Keratinocyte (primary cell): ENCODE results near the gene ADAMTS7. TPM values are rescaled to one million over a fixed set of nuclear protein-coding genes. Genes with fewer than 3 reads are reported as not detected.
"Not testable (repeated sequence)": the region's sequence is repeated elsewhere in the genome, so short reads cannot be mapped to it uniquely, and the experiment has no call there.

Source experiments
- DNase-seq: peaks from one replicate; pipeline ENCODE4 v3.0.0-alpha.2; 2011; ENCODE audit warnings: low read depth, missing footprints, low spot score
- FAIRE-seq: peaks from 2 replicates; lab custom pipeline; 2011; peaks lifted over from hg19 to GRCh38; lab: Jason Lieb, UNC
- H2AFZ ChIP-seq: 2 replicates; pipeline ENCODE4 v1.6.0; 2012; ENCODE audit warnings: low read length, control low read depth, inconsistent platforms; ENCODE audit not compliant: control insufficient read depth
- H3K27ac ChIP-seq: 2 replicates; pipeline ENCODE4 v1.5.1; 2011; ENCODE audit warnings: low read length; ENCODE audit not compliant: control insufficient read depth, insufficient read depth
- H3K27me3 ChIP-seq: 3 replicates; pipeline ENCODE4 v1.6.0; 2011; ENCODE audit warnings: low read length; ENCODE audit not compliant: control insufficient read depth, insufficient read depth; ENCODE audit errors: extremely low read depth
- H3K36me3 ChIP-seq, 2 experiments: 2 replicates in 1 of 2; 3 replicates in 1 of 2; pipeline ENCODE4 v1.5.1; 2011; ENCODE audit warnings: low read length in 2 of 2, mild to moderate bottlenecking in 1 of 2; ENCODE audit not compliant: control insufficient read depth in 2 of 2, insufficient read depth in 2 of 2; ENCODE audit errors: extremely low read depth in 1 of 2
- H3K4me1 ChIP-seq: 3 replicates; pipeline ENCODE4 v1.5.1; 2011; ENCODE audit warnings: low read length; ENCODE audit not compliant: control insufficient read depth, insufficient read depth; ENCODE audit errors: extremely low read depth
- H3K4me2 ChIP-seq: 3 replicates; pipeline ENCODE4 v1.6.0; 2011; ENCODE audit warnings: low read depth, low read length; ENCODE audit not compliant: control insufficient read depth, insufficient read depth; ENCODE audit errors: extremely low read depth
- H3K4me3 ChIP-seq, 3 experiments: fragments of 200-600 bp in 1 of 3; sonication (generic) in 1 of 3; 2 replicates in 2 of 3; 3 replicates in 1 of 3; pipeline ENCODE4 v1.5.1; 2011 to 2016; ENCODE audit warnings: low read length in 3 of 3, mild to moderate bottlenecking in 3 of 3, control low read depth in 2 of 3, inconsistent platforms in 1 of 3, low read depth in 1 of 3, mixed read lengths in 1 of 3, mixed run types in 1 of 3, moderate library complexity in 1 of 3; ENCODE audit not compliant: control insufficient read depth in 2 of 3, insufficient read depth in 2 of 3; ENCODE audit errors: extremely low read depth in 1 of 3
- H3K79me2 ChIP-seq: 2 replicates; pipeline ENCODE4 v1.6.0; 2012; ENCODE audit warnings: low read length; ENCODE audit not compliant: control insufficient read depth, insufficient read depth
- H3K9ac ChIP-seq: 3 replicates; pipeline ENCODE4 v1.6.0; 2011; ENCODE audit warnings: low read length; ENCODE audit not compliant: control insufficient read depth, insufficient read depth; ENCODE audit errors: extremely low read depth
- H3K9me1 ChIP-seq: 3 replicates; pipeline ENCODE4 v1.6.0; 2011; ENCODE audit warnings: low read length; ENCODE audit not compliant: control insufficient read depth, insufficient read depth; ENCODE audit errors: extremely low read depth
- H3K9me3 ChIP-seq: 2 replicates; pipeline ENCODE4 v1.5.1; 2012; ENCODE audit warnings: low read depth, low read length; ENCODE audit not compliant: control insufficient read depth
- H4K20me1 ChIP-seq: 3 replicates; pipeline ENCODE4 v1.6.0; 2011; ENCODE audit warnings: low read length; ENCODE audit not compliant: control insufficient read depth, insufficient read depth; ENCODE audit errors: extremely low read depth
- EZH2 ChIP-seq: IDR thresholded peaks from one replicate; pipeline ENCODE4 v1.6.1; 2012; ENCODE audit warnings: inconsistent platforms, mild to moderate bottlenecking, low read length, moderate library complexity
- dilution Hi-C: fragments of 300-500 bp; cut with MboI; formaldehyde crosslinking; loops from one replicate; pipeline ENCODE4 v1.7.0; 2020; ENCODE audit warnings: low sequenced_read_pairs; ENCODE audit not compliant: extremely low pct_ligation_motif_present
- polyA plus RNA-seq, 5 experiments: library from polyadenylated mRNA; depleted of rRNA in 3 of 5; stranded (reverse) in 3 of 5; stranded (forward) in 1 of 5; unstranded in 1 of 5; fragments of >200 nt; gene quantifications; 1 replicate in 1 of 5; 2 replicates in 3 of 5; 3 replicates in 1 of 5; pipeline versions ENCODE4 v1.2.1 to v1.2.3, GENCODE V29; 2011 to 2012; ENCODE audit warnings: missing spikeins in 2 of 5, low read depth in 1 of 5, low replicate concordance in 1 of 5
- TF ChIP-seq, protein P1 (sequence below), 3 experiments: IDR thresholded peaks in 1 of 3; conservative IDR thresholded peaks in 1 of 3; optimal IDR thresholded peaks in 1 of 3; 2 replicates in 2 of 3; 3 replicates in 1 of 3; pipeline versions ENCODE3 to v1.5.1; 2011; ENCODE audit warnings: low read length in 3 of 3, mild to moderate bottlenecking in 3 of 3, moderate library complexity in 2 of 3, control low read depth in 1 of 3, inconsistent platforms in 1 of 3; ENCODE audit not compliant: insufficient read depth in 2 of 3; ENCODE audit errors: extremely low read depth in 1 of 3

Gene ADAMTS7
- polyA plus RNA-seq, 1 donor (not counting 4 experiments of a cell fraction or from before 2014, with no cell fraction given): 0.13 TPM

DNA sequence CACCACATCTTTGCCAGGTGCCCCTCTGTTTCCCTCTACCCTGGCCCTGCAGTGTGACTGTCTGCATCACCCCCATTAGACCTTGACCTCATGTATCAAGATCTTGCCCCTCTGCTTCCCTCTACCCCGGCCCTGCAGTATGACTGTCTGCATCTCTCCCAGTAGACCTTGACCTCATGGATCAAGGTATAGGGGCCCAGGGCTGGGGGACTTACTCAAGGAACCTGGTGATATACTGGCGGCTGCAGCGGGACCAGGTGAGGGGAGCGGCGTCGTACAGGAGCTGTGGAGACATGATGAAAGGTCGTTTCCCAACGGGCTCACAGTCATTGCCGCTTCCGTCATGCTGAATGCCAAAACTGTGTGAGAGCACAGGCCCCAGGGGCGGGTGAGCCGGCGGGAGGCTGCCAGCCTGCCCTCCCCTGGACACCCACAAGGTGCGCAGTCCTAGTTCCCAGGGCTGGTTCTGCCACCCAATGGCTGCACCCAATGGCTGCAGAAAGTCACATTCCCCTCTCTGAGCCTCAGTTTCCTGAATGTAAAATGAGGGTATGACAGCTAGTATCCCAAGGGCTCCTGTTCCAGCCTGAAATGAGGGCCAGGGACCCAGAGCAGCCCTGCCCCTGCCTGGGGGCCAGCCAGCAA, 23.1 kb downstream of the ADAMTS7 start:
- H3K4me3 ChIP-seq: no peak overlapping the region
- no peak for FAIRE-seq
- H4K20me1 ChIP-seq: no peaks in the 10 kb centered on the region
- H3K27me3 ChIP-seq: no peaks in the 10 kb centered on the region
- no peak overlapping the region for H3K27ac ChIP-seq
- H3K9me3 ChIP-seq: no peaks in the 10 kb centered on the region
- no peaks in the 10 kb centered on the region for H3K79me2 ChIP-seq
- H3K9ac ChIP-seq: no peak overlapping the region
- H3K4me1 ChIP-seq: no peaks in the 10 kb centered on the region
- no peak overlapping the region for H2AFZ ChIP-seq
- TF ChIP-seq, protein P1, sequence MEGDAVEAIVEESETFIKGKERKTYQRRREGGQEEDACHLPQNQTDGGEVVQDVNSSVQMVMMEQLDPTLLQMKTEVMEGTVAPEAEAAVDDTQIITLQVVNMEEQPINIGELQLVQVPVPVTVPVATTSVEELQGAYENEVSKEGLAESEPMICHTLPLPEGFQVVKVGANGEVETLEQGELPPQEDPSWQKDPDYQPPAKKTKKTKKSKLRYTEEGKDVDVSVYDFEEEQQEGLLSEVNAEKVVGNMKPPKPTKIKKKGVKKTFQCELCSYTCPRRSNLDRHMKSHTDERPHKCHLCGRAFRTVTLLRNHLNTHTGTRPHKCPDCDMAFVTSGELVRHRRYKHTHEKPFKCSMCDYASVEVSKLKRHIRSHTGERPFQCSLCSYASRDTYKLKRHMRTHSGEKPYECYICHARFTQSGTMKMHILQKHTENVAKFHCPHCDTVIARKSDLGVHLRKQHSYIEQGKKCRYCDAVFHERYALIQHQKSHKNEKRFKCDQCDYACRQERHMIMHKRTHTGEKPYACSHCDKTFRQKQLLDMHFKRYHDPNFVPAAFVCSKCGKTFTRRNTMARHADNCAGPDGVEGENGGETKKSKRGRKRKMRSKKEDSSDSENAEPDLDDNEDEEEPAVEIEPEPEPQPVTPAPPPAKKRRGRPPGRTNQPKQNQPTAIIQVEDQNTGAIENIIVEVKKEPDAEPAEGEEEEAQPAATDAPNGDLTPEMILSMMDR (optimal IDR thresholded peaks at IDR 0.05 in 1 of 3, IDR thresholded peaks at IDR 0.05 in 1 of 3, conservative IDR thresholded peaks at IDR 0.05 in 1 of 3; ENCODE audit: extremely low read depth in 1 of 3, insufficient read depth in 2 of 3, low read length in 3 of 3): peak in 2 of 3 experiments; percentile 46 to 58
- no peak for TF ChIP-seq EZH2
- H3K9me1 ChIP-seq: no peaks in the 10 kb centered on the region
- H3K4me2 ChIP-seq: no peak overlapping the region
- no peaks in the 10 kb centered on the region for H3K36me3 ChIP-seq
- DNase-seq: no peak
- dilution Hi-C loops: no loop called here

DNA sequence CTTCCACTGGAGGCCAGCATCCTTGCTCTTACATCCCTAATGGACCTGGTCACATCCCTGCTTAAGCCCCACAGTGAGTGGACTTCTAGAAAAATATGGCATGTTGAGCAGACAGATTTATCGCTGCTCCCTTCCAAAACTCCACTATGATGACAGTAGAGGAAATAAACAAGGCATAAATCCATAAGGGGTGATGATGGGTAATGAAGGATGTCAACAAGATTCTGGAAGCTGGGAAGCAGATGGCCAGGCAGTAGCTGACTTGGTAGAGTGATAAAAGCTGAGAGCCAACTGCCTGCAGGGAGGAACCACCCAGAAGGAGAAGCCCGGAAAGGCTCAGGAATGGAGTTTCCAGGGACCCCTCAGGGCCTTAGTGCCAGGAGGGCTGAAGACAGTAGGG, 28.9 kb downstream of the ADAMTS7 start:
- H3K9me3 ChIP-seq, H2AFZ ChIP-seq, H3K27me3 ChIP-seq, DNase-seq, H3K4me3 ChIP-seq, dilution Hi-C loops, H3K4me2 ChIP-seq, H3K4me1 ChIP-seq, H3K36me3 ChIP-seq, H3K27ac ChIP-seq, H3K9me1 ChIP-seq, H4K20me1 ChIP-seq, H3K9ac ChIP-seq, H3K79me2 ChIP-seq: not testable (repeated sequence)
- peak; percentile 36 for FAIRE-seq

DNA sequence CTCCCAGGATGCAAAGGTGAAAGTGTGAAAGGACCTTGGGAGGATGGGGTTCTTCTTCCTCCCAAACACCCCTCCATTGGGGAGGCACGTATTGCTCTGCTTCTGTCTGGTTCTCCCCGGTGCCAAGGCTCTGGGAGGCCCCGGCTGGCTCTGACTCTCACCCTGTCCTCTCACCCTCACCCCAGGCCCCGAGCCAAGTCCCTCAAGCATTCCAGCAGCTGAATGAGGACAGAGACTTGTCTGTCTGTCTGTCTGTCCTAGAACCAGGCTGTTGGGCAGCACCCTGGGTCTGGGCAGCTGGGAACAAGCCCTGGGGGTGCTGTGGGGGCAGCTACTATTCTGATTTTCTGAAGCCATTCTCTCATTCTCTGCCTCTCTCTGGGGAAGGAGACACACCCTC, 29.9 kb downstream of the ADAMTS7 start:
- H2AFZ ChIP-seq, H3K4me2 ChIP-seq, dilution Hi-C loops, H3K27ac ChIP-seq, FAIRE-seq, H3K4me1 ChIP-seq, H3K9me1 ChIP-seq, H3K27me3 ChIP-seq, H3K9ac ChIP-seq, DNase-seq, H3K4me3 ChIP-seq, H3K79me2 ChIP-seq, H3K9me3 ChIP-seq, H3K36me3 ChIP-seq, H4K20me1 ChIP-seq: not testable (repeated sequence)

DNA sequence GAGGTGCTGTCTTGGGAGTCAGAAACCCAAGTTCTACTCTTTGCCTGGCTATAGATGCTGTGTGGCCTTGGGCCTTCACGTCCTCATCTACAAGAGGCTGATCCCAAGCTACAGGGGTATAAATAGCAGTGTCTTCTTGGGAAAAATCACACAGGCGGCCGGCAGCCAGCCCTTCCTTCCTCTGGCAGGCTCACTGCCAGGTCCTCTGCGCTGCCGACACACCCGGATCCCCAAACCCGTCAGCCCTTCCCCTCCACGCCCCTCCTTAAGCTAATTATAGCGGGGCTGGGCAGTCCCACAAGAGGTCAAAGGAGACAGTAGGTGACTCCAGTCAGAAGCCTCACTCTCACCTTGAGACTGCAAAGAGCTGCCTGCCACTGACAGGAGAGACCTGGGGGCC, 31.3 kb downstream of the ADAMTS7 start:
- dilution Hi-C loops, H4K20me1 ChIP-seq, H3K27me3 ChIP-seq, H3K4me2 ChIP-seq, H3K9me1 ChIP-seq, H3K4me3 ChIP-seq, DNase-seq, H3K4me1 ChIP-seq, FAIRE-seq, H3K27ac ChIP-seq, H3K36me3 ChIP-seq, H2AFZ ChIP-seq, H3K79me2 ChIP-seq, H3K9ac ChIP-seq, H3K9me3 ChIP-seq: not testable (repeated sequence)
